GM23248 (cell line): ENCODE data around the gene KRT33B.
"Not testable (repeated sequence)": the region's sequence is repeated elsewhere in the genome, so short reads cannot be mapped to it uniquely, and the experiment has no call there.

ENCODE experiments used
- EZH2 ChIP-seq: fragments of 200-600 bp; sonication (generic); IDR thresholded peaks from 2 replicates; pipeline ENCODE4 v1.6.1; 2018; ENCODE audit warnings: antibody characterized with exemption, mild to moderate bottlenecking; ENCODE audit not compliant: insufficient read depth, poor library complexity, severe bottlenecking
- EZH2phosphoT487 ChIP-seq: fragments of 200-600 bp; sonication (generic); IDR thresholded peaks from 2 replicates; pipeline ENCODE4 v1.6.1; 2018; ENCODE audit warnings: antibody characterized with exemption, moderate library complexity, mild to moderate bottlenecking, low read depth; ENCODE audit not compliant: insufficient read depth

GRCh38 chr17:41350381-41350878, 19.2 kb downstream of the KRT33B start, which contains the start of gene KRT33A:
- TF ChIP-seq EZH2, EZH2phosphoT487: not testable (repeated sequence)
